GM19395 (cell line): ENCODE measurements around the gene SDHC.
A peak's percentile ranks its signal among the peaks of the same experiment; 100 is the strongest.

Experiments
- ATAC-seq: cut with Tn5 transposase; IDR thresholded peaks from one replicate; pipeline ENCODE4 v1.9.1; 2021; ENCODE audit warnings: mild to moderate bottlenecking, moderate library complexity; ENCODE audit not compliant: unreplicated experiment

The SDHC gene, protein sequence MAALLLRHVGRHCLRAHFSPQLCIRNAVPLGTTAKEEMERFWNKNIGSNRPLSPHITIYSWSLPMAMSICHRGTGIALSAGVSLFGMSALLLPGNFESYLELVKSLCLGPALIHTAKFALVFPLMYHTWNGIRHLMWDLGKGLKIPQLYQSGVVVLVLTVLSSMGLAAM

DNA sequence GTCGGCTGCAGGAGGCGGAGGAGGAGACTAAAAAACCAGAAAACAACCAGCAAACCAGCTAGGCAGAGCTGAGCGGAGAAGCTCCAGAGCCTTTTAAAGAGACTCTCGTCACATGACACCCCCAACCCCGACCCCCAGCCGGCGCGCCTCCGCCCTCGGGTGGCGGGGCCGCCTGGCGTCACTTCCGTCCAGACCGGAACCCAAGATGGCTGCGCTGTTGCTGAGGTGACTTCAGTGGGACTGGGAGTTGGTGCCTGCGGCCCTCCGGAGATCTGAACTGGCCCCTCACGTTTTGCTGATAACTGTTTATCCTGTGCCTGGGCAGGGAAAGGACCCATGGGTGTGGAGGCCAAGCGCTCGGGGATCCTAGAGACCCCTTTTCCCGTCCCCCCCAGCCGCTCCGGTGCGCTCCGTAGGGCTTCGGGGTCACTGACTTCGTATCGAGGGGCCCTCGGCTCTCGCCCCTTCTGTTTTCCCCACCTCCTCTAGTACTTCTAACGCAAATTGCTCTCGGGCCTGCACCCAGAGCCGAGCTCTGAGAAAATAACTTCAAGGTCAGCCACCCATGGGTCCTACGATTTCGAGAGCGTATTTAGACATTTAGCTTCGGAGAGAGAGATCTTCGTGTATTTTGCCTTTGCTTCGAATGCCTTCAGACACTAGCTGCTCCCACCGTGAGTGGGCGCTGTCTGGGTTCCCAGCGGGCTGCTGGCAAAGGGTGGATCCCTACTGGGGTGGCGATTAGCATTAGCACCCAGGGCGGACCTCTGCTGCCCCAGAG is at the start of gene SDHC:
SDHC (plus strand) TSS at position 181 of the 781 bp plus-strand sequence; CDS start at position 206, 25 bp downstream.
- ATAC-seq, result peak; percentile 95

DNA sequence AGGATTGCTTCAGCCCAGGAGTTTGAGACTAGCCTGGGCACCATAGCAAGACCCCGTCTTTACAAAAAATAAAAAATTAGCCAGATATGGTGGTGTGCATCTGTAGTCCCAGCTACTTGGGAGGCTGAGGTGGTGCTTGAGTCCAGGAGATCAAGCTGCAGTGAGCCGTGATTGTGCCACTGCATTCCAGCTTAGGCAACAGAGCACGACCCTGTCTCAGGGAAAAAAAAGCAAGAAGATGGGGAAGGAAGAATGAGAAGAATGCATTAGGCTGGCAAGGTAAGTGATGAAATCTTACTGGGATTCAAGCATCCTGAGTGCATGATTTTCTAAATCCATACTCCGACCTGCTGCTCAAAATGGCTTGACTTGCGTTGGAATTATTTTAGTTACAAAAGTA is 48.9 kb upstream of the SDHC start:
- ATAC-seq, result no peak

DNA sequence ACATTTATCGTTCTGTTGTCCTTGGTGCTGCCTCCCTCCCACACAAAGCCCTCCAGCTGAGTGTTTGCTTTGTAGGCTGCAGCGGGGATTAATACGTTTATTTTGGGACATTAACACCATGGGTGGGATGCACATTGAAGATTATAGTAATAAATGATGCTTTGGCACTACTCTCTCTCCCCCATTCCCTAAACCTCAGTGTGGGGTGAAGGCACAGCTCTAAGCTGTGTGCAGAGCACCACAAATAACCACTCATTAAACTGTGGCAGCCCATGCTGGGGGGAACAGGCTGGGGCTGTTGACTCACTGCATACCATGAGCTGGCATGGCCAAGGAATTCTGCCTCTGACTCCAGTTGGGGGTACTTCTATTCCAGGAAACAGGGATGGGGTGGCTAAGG is 48.0 kb upstream of the SDHC start:
- no peak for ATAC-seq

DNA sequence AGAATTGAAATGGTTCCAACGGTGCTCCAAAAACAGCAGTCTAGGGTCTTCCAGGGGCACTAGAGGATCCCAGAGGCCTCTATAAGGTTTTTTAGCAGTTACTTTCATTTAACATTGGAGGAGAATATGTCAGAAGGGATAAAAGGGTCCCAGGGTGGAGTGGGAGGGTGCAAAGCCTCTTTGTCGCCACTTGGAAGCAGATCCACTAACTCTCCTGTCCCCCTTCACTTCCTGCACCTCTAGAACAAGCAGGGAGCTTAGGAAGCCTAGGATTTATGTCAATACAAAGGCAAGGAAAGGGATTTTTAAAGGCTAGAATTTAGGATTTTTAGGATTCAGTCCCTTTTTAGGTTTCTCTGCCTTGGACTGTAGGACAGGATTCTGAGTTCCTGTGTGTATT is 47.3 kb upstream of the SDHC start:
- ATAC-seq, result no peak

DNA sequence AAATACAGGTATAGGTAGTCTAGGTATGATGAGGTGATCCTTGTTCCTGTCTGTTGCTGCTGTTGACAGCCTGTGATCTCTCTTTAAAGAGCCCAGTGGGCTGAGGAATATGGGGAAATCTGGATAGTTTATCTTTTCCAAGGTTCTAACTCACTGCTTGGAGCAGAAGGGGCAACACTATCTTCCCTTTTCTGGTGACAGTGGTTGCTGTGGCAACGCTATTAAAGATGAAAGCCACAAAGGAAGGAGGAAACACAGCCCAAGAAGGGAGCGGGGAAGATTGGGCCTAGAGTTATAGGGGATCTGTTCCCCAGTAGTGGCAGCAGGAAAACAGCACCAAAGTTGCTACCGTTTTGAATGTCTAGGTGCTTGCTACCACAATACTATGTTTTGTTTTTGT is 46.9 kb upstream of the SDHC start:
- ATAC-seq, result no peak

DNA sequence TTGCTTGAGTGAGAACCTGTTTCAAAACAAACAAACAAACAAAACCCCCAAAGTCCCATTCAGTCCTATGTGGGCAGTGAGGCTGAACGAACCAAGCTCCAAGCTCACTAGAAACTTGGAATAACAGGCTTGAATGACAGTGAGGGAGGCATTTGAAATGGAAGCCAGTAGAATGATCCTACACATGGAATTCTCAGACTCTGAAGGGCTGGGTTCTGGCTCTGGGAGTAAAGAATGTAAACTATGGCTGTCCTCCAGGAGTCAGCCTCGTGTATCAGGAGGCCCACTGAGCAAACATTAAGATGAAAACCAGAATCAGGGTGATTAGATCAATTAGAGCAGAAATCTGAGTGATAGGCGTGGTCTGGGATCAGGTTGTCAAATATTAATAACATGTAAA is 40.8 kb upstream of the SDHC start:
- no peak for ATAC-seq

DNA sequence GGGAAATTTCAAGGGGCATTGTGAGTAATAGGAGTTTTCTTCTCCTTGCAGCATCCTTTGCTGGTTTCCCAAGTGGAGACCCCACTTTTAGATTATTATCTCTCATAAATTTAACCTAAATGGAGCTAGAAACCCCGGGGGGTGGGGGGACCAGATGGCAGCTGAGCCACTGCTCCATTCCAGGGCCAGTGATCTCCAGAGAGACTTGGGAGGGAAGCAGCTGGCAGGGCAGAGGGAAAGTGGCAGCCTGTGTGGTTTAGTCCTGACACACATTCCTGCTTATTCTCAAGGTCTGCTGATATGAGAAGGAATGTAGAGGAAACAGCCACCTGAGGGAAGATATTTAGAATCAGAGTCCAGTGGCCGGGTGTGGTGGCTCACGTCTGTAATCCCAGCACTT is 39.3 kb upstream of the SDHC start:
- no peak for ATAC-seq

DNA sequence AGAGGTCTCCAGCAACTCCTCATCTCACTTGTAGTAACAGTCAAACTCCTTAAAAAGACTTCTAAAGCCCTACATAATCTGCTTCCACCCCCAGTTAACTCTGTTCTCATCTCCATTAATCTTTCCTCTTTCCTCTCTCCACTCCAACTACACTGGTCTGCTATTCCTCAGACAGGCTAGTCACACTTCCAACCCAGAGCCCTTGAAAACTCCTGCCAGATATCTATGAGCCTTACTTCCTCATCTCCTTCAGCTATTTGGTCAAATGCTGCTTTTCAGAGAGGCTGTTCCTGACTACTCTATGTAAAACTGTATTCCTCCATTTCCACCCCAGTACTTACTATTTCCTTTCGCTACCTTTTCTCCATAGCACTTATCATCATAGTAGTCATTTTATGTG is 31.2 kb upstream of the SDHC start:
- no peak for ATAC-seq

DNA sequence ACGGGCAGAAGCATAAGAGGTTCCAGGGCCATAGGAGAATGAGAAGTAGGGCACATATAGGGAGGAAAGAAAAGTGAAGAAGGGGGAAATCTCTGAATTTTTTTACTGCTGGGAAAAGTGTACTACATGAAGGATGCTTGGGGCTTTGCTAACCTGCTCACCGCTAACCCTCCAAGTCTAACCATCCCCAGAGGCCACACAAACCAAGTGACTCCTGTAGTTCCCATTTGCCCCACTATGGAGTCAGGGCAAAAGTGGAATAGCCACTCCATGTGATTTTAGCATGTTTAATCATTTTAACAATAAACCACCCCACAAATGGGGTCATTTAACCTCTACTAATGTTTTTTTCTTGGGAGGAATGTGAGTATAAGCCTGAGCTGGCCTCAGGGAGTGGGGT is 29.1 kb upstream of the SDHC start:
- no peak for ATAC-seq

DNA sequence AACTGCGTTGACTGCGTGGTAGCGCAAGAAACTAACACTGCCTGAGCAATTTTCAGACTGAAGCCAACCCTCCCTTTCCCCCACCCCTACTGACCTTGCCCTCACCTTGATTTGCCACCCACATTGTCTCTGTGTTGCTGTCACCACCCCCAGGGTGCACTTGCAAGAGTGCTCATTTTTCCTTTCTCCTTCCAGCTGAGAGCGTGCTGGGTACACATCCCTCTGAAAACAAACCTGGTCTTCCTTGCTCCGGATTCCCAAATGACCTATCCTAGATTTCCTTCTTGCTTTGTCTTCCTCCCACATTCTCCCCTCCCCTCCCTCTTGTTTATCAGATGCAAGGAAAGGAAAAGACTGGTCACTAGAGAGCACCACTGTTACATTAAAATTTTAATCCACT is 28.7 kb upstream of the SDHC start:
- no peak for ATAC-seq

DNA sequence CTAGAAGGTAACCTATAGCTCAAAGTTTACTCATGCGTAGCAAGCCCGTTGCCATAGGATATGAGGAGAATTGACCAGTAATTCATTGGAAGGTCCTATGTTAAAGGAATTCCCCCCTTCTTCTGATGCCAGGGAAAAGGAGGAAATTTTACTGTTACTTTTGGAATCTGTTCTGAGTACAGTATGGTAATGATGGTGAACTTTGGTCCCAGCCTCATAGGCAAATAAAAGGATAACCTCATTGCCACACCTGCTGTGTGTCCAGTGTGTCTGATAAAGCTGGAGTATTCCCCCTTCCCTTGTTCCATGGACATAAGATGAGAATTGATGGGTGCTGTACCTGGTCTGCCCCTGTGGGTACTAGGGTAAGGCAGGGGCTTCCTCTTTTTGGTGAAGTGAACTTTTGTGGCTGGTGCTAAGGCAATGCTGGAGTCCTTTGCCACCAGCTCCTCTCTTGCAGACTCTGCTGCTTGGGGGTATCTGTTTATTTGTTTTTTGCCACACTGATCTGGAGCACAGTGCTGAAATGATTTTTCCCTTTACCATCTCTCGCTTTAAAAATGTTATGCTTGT is 26.6 kb upstream of the SDHC start:
- no peak for ATAC-seq

DNA sequence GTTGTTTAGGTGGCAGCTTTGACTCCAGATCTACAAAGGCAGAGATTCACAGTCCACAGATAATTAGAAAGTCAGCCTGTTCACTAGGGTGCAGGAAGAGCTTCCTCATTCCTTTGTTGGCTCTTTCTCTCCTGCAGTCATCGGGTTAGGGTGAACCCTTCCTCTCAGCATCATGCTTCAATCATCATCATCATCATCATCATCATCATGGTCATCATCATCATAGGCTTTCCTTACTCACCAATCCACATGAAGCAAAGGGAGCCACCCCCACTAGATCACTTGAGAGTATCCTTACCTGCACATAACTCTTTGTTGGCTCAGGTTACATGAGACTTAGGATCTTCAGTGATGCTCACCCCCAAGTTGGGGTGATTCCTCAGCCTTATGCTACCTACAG is 23.4 kb upstream of the SDHC start:
- ATAC-seq, result no peak

DNA sequence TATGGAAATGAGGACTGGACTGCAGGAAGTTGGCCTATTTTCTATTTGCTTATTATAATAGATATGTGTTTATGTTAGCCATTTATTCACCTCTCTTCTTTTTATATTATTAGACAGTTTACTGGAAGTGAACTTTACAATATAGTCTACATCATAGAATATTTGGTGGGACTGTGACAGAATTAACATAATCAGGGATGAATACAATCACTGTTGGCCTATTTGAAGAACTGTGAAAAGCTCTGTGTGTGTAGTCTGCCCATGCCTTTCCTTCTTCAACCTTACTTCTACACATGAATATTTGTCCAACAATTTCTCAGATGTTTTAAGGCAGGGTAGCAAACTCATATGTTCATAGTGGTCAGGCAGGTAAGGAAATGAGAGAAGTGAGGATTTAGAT is 16.8 kb upstream of the SDHC start:
- ATAC-seq, result no peak

DNA sequence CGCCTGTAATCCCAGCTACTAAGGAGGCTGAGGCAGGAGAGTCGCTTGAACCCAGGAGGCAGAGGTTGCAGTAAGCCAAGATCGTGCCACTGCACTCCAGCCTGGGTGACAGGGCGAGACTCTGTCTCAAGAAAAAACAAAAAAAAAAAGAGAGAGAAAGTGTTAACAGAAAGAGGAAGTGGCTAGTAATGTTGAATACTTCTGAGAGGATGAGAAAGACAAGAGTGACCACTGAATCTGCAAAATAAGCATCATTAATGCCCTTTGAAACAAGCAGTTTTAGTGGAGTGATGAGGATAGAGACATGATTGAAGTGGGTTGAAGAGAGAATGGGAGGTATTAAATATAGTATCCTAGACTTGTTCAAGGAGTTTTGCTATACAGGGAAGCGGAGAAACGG is 16.1 kb upstream of the SDHC start:
- peak; percentile 66 for ATAC-seq

DNA sequence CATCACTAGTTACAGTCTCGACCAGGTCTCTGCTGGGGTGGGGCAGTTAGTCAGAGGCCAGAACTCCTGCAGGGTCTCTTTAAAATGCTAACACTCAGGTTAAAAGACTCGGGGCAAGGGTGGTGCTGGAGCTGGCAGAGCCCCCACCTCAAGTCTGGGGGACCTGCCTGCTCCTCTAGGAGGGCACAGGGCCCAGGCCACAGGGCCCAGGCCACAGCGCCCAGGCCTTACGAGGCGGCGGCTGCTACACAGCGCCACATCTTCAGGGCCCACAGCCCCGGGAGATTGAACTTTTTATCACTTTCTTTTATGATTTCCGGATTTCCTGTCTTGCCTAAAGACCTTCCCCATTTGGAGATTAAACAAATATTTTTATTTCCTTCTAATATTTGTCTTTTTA is 14.8 kb upstream of the SDHC start:
- ATAC-seq, result no peak

DNA sequence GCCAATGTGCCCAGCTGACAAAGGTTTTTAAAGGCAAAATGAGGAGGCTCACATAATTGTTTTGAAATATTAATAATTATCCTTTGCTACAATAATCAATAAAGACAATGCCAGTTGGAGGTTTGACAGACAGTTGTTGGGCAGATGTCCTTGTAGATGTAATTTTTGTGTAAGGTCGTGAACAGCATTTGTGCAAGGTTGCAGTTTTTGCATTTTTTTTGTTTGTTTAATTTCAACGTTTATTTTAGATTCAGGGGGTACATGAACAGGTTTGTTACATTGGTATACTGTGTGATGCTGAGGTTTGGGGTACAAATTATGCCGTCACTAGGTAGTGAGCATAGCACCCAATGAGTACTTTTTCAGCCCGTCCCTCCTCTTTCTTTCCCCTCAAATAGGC is 13.7 kb upstream of the SDHC start:
- ATAC-seq, result no peak

DNA sequence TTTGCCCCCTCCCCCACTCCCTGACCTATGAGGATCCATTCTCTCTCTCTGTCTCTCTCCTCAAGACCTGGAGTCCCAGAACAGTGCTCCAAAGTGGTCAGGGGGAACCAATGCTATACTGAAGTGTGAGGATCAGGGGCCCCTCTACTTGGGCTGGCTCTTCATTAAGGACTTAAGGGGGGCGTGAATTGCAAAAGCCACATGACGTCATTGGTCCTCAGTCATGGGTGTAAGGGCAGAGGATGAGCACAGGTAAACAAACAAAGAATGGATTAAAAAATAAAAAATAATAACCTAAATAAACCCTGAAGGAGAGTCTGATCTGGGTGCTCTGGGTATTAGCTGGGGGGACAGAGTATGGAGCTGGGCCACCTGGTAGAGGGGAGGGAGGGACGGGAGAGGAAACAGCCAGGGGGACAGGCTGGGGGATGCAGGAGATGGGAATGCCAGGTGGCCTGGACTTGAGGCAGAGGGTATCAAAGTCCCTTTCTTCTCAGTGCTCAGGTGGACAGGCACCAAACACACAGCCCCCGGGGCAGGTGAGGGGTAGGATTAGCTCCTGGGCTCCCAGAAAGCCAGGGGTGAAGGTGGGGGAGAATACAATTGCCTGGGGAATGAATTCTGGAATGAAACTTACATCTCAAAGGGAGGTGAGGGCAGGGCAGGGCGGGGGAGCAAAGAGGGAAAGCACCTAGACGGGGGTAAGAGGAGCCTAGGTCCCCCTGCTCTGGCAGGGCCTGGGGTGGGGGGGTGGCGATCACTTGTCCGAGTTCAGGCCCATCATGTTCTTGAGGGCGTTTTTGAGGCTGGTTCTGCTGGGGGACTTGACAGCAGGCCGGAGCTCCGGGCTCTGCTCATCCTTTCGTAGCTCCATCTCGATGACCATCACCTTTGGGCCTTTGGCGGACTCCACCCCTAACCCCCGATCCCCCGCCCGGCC is 9.0 kb upstream of the SDHC start:
- ATAC-seq, result peak; percentile 15

DNA sequence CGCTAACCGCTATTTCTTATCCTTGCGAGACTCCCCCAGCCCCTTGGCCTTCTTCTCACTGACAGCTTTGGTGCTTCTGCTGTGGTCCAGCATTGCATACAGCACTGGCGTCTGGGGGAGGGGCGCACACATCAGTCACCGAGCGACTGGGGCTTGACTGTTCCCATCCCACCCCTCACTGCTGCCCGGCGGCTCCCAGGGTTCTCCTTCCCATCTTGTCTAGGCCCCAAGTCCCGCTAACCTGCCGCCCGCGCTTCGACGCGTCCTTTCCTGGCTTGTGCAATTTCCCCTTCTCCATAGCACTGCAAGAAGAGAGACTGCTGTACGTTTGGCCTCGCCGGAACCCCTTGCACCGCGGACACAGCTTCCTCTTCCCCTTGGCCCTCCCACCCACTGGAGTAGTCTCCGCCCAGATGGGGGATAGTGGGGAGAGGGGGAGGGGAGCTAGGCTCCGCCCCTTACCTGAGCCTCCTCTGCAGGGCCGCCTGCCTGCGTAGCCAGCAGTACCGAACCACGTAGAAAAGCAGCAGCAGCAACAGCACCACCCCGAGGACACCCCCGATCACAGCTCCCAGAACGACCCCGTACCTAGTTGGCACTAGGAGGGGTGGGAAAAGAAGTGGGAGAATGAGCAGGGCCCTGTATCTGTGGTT is 8.2 kb upstream of the SDHC start:
- peak; percentile 80 for ATAC-seq

DNA sequence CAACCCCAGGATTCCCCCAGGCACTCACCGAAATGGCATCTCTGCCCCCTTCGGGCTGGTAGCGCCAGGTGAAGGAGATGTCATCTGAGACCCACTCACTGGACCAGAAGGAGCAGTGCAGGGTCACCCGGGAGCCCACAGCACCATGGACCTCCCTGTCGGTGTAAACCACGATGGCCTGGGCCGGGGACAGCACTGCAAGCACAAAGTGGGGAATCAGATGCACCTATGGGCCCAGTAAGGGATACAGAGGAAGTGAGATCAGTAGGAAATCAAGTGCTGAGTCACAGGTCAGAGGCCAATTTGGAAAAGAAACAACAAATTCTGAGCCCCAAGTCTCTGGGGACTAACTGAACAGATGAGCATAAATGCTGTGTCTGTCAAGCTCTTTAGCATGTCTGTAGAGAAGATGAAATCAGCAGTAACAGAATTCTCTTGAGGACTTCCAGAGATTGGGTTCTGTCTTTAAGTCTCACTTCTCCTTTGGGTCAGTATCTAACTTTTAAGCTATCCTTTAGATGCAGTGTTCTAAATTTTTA is 6.9 kb upstream of the SDHC start:
- no peak for ATAC-seq

DNA sequence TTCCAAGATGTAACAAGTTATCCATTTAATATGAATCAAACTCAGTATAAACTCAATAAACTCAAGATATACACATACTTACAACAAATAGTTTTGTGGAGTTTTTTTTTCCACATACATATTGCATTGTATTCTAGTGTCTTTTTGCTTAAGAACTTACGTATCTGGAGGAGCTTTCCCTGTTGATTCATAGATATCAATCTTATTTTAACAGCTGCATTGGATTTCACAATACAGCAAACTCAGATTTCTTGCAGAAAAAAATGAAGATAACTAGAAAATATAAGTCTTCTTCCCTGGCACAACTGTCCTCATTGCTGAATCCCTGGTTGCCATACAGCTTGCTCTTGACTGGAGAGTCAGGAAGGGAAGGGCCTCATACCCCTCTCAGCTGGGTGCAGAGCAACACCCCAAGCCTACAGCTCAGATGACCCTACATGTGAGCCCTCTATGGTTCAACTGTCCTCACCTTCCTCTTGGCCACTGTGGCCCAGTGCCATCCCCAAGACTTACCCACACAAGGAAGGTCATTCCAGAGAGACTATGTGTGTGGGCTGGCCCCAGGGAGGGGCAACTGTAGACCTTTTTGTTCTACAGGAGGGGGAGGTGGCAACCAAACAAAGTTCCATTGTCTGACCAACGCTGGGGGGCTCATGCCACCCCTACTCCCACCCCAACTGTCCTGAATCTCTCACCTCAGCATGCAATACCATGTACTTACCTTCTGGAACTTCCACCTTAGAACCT is 6.1 kb upstream of the SDHC start:
- no peak for ATAC-seq
